ENCODE data around the gene MIOX.

Gene MIOX

DNA sequence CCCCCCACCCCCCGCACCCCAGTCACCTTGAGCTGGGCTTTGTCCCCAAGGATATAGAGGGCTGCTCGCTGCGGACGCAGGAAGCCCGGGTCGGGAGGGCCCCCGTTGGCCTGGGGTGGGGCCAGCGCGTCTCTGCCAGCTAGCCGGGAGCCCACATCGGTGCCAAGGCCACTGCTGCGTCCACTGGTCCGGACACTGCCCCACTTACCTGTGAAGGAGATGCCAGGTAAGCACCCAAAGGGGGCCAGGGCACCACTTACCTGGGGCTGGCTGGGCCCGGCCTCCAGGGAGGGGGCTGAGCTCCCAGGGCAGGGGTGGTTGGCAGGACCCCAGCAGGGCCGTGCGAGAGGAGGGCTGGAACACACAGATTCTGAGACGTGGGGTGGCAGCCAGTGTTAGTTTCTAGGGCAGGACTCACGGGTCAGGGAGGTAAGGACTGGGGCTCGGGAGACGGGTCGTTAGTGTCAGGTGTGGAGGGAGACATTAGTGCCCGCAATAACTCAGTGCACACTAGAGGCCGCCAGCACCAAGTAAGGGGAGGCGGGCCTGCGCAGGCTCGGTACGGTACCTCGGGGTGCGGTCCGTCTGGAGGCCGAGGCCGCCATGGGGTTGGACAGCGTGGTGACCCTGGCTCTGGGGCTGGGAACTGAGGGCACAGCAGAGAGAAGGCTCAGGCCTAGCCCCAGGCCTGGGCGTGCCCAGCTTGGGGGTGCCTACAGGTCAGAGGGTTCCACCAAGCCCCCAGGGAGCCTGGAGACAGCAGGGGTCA lies 30.0 kb upstream of the MIOX start:
- no peak for DNase-seq (ENCODE audit: low read depth)
- no peak overlapping the region for H3K4me3 ChIP-seq (ENCODE audit: low read length)
- TF ChIP-seq, protein P1, sequence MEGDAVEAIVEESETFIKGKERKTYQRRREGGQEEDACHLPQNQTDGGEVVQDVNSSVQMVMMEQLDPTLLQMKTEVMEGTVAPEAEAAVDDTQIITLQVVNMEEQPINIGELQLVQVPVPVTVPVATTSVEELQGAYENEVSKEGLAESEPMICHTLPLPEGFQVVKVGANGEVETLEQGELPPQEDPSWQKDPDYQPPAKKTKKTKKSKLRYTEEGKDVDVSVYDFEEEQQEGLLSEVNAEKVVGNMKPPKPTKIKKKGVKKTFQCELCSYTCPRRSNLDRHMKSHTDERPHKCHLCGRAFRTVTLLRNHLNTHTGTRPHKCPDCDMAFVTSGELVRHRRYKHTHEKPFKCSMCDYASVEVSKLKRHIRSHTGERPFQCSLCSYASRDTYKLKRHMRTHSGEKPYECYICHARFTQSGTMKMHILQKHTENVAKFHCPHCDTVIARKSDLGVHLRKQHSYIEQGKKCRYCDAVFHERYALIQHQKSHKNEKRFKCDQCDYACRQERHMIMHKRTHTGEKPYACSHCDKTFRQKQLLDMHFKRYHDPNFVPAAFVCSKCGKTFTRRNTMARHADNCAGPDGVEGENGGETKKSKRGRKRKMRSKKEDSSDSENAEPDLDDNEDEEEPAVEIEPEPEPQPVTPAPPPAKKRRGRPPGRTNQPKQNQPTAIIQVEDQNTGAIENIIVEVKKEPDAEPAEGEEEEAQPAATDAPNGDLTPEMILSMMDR (conservative IDR thresholded peaks at IDR 0.05; ENCODE audit: low read length): 0 out of 2 replicates have a peak, but pooled peaks have one; percentile 4

- DNase-seq (ENCODE audit: low read depth): no peak
- H3K4me3 ChIP-seq (ENCODE audit: low read length): no peak overlapping the region
- TF ChIP-seq, protein P1 (conservative IDR thresholded peaks at IDR 0.05; ENCODE audit: low read length): no peak
These were observed 27.6 kb upstream of the MIOX start for GRCh38 chr22:50459016-50459415.

DNA sequence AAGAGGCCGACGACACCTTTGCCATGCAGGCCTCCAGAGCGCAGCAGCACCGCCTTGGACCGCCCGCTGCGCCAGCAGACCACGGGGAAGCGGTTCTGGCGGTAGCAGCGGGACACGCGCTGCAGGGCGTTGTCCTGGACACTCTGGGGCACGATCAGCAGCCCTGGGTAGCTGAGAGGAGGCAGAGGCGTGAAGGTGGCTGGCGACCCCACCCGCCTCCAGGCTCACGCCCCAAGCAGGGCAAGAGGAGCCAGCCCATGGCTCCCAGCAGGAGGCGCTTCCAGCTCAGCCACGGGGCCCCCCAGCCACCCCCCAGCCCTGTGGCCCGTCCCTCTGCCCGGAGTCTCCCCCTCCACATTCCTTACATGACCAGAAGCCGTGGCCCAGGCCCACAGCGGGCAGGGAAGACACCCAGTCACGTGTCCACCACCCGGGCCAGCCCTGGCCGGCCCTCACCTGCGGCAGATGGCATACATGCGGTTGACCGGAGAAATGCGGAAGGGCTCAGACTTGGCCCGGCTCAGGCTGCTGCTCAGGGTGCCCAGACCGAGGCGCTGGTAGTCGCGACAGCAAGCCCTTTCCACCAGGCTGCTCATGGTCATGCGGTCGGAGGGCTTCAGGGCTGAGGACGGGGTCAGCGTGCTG lies 27.0 kb upstream of the MIOX start:
- no peak overlapping the region for H3K4me3 ChIP-seq (ENCODE audit: low read length)
- TF ChIP-seq, protein P1 (conservative IDR thresholded peaks at IDR 0.05; ENCODE audit: low read length): no peak

DNA sequence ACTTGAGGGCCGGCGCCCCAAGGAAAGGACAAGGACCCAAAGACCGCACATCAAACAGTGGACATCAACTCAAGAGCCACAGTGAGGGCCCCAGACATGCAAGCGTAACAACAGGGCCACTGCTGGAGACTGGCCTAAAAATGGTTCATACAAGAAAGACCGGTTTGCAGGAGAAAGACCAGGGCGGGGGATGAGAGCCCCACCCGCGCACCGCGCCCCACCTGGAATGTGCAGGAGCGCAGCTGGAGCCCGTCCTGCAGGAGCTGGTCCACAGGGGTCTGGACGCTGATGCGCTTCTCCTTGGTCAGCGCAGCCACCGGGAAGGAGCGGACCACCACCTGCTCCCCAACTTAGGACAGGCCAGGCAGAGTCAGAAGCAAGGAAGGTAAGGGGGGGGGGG lies 25.7 kb upstream of the MIOX start:
- TF ChIP-seq, protein P1 (conservative IDR thresholded peaks at IDR 0.05; ENCODE audit: low read length): no peak
- no peak for DNase-seq (ENCODE audit: low read depth)
- no peak overlapping the region for H3K4me3 ChIP-seq (ENCODE audit: low read length)

More for the DNA sequence above, 27.0 kb upstream of the MIOX start:
- DNase-seq (ENCODE audit: low read depth): no peak

DNA sequence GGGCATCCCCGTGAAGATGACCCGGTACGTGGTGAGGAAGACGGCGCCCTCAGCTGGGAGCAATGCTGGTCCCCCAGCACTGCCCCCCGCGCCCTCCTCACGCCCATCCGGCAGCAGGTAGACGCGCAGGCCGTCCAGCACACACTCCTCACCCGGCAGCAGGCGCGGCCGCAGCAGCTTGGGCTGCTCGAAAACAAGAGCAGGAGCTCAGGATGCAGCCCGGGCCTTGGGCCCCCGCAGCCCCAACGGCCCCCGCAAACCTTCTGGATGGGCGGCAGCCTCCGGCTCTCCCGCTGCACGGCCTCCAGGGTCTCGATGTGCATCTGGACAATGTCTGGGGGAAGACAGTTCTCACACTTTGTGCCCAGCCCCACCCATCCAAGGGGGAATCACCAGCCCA lies 25.1 kb upstream of the MIOX start:
- H3K4me3 ChIP-seq (ENCODE audit: low read length): no peak overlapping the region
- no peak for DNase-seq (ENCODE audit: low read depth)
- TF ChIP-seq, protein P1 (conservative IDR thresholded peaks at IDR 0.05; ENCODE audit: low read length): no peak

- DNase-seq (ENCODE audit: low read depth): no peak
- TF ChIP-seq, protein P1 (conservative IDR thresholded peaks at IDR 0.05; ENCODE audit: low read length): no peak
- no peak overlapping the region for H3K4me3 ChIP-seq (ENCODE audit: low read length)
These were observed 24.6 kb upstream of the MIOX start for GRCh38 chr22:50461979-50462540.

Data from AG10803 (cell line).